Glutamatergic neuron (in vitro differentiated cells): Measurements from ENCODE around the gene NRTN. TPM values are rescaled to one million over a fixed set of nuclear protein-coding genes. Genes with fewer than 3 reads are reported as not detected.

Experiments
- DNase-seq: peaks from one replicate; pipeline ENCODE4 v3.0.0; 2022
- H3K27ac Mint-ChIP-seq: one replicate; pipeline ENCODE4 v1.8.0; 2020; ENCODE audit warnings: mild to moderate bottlenecking, mixed read lengths, inconsistent platforms; ENCODE audit not compliant: unreplicated experiment
- H3K27me3 Mint-ChIP-seq: one replicate; pipeline ENCODE4 v1.8.0; 2020; ENCODE audit warnings: mild to moderate bottlenecking, moderate library complexity, mixed read lengths, inconsistent platforms; ENCODE audit not compliant: unreplicated experiment
- H3K36me3 Mint-ChIP-seq: one replicate; pipeline ENCODE4 v1.8.0; 2020; ENCODE audit warnings: mild to moderate bottlenecking, mixed read lengths, inconsistent platforms; ENCODE audit not compliant: unreplicated experiment
- H3K4me1 Mint-ChIP-seq: one replicate; pipeline ENCODE4 v1.8.0; 2020; ENCODE audit warnings: mild to moderate bottlenecking, low read depth, mixed read lengths, inconsistent platforms; ENCODE audit not compliant: unreplicated experiment
- H3K4me3 Mint-ChIP-seq: one replicate; pipeline ENCODE4 v1.8.0; 2020; ENCODE audit warnings: mild to moderate bottlenecking, mixed read lengths, inconsistent platforms; ENCODE audit not compliant: unreplicated experiment
- H3K9me3 Mint-ChIP-seq: one replicate; pipeline ENCODE4 v1.8.0; 2020; ENCODE audit warnings: mild to moderate bottlenecking, moderate library complexity, mixed read lengths, inconsistent platforms; ENCODE audit not compliant: unreplicated experiment
- total RNA-seq: library from RNA; stranded (reverse); fragmentation: NEBNext Ultra II Directional; extraction: Animal tissue kit (Norgen Biotek cat#: 25700); gene quantifications from one replicate; pipeline ENCODE4 v1.2.1, GENCODE V29; 2021; ENCODE audit not compliant: unreplicated experiment
- TF ChIP-seq, protein P1 (sequence below): fragments of 200-600 bp; sonication (generic); IDR thresholded peaks from one replicate; pipeline ENCODE4 v1.5.0; 2021; ENCODE audit not compliant: partially characterized antibody, unreplicated experiment

NRTN gene
- total RNA-seq, 1 donor from 2014 or later = 1.2 TPM

- no peak overlapping the region for H3K4me3 Mint-ChIP-seq
- no peak for DNase-seq
- no peaks in the 10 kb centered on the region for H3K36me3 Mint-ChIP-seq
- peaks cover 5% of the 10 kb centered on the region for H3K27me3 Mint-ChIP-seq
- peaks cover 6% of the 10 kb centered on the region for H3K9me3 Mint-ChIP-seq
- no peak overlapping the region for H3K27ac Mint-ChIP-seq
- TF ChIP-seq, protein P1, sequence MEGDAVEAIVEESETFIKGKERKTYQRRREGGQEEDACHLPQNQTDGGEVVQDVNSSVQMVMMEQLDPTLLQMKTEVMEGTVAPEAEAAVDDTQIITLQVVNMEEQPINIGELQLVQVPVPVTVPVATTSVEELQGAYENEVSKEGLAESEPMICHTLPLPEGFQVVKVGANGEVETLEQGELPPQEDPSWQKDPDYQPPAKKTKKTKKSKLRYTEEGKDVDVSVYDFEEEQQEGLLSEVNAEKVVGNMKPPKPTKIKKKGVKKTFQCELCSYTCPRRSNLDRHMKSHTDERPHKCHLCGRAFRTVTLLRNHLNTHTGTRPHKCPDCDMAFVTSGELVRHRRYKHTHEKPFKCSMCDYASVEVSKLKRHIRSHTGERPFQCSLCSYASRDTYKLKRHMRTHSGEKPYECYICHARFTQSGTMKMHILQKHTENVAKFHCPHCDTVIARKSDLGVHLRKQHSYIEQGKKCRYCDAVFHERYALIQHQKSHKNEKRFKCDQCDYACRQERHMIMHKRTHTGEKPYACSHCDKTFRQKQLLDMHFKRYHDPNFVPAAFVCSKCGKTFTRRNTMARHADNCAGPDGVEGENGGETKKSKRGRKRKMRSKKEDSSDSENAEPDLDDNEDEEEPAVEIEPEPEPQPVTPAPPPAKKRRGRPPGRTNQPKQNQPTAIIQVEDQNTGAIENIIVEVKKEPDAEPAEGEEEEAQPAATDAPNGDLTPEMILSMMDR = no peak
- H3K4me1 Mint-ChIP-seq = no peaks in the 10 kb centered on the region
Observed at GRCh38 chr19:5820785-5821184, 15.9 kb downstream of the NRTN start.

GRCh38 chr19:5821521-5822180 is 16.8 kb downstream of the NRTN start:
- H3K27ac Mint-ChIP-seq = no peak overlapping the region
- H3K36me3 Mint-ChIP-seq = no peaks in the 10 kb centered on the region
- H3K27me3 Mint-ChIP-seq = peaks cover 5% of the 10 kb centered on the region
- no peaks in the 10 kb centered on the region for H3K4me1 Mint-ChIP-seq
- no peak for DNase-seq
- TF ChIP-seq, protein P1 = no peak
- H3K9me3 Mint-ChIP-seq = peaks cover 6% of the 10 kb centered on the region
- no peak overlapping the region for H3K4me3 Mint-ChIP-seq

GRCh38 chr19:5822181-5822844 is 17.4 kb downstream of the NRTN start:
- no peaks in the 10 kb centered on the region for H3K4me1 Mint-ChIP-seq
- H3K36me3 Mint-ChIP-seq = no peaks in the 10 kb centered on the region
- no peak for DNase-seq
- TF ChIP-seq, protein P1 = no peak
- H3K4me3 Mint-ChIP-seq = no peak overlapping the region
- H3K27ac Mint-ChIP-seq = no peak overlapping the region
- H3K27me3 Mint-ChIP-seq = peaks cover 4% of the 10 kb centered on the region
- H3K9me3 Mint-ChIP-seq = peaks cover 9% of the 10 kb centered on the region

DNA sequence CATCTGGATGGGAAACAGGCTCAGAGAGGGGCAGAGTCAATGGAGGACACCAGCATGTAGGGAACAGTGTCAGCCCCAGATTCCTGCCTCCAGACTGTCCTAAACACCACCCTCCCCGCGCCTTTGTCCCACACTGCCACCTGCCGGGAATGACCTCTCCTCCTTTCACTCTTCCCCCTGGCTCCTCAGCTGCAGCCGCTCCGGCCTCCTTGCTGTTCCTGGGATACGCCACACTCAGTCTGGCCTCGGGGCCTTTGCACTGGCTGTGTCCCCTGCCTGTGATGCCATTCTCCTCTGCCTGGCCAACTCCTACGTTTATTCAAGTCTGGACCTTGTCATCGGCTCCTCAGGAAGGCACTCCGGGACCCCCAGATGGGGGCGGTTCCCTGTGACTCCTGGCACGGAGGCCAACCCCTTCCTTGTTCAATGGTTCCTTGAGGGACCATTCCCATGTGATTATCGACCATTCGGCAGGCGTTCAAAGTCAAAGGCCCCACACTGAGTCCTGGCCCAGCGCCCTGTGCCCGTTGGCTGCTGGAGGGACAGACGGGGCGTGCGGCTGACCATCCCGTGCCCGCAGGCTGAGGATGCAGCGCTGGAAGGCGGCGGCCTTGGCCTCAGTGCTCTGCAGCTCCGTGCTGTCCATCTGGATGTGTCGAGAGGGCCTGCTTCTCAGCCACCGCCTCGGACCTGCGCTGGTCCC is 18.9 kb downstream of the NRTN start:
- no peak overlapping the region for H3K4me3 Mint-ChIP-seq
- TF ChIP-seq, protein P1 = no peak
- peaks cover 14% of the 10 kb centered on the region for H3K9me3 Mint-ChIP-seq
- no peaks in the 10 kb centered on the region for H3K4me1 Mint-ChIP-seq
- H3K27me3 Mint-ChIP-seq = peaks cover 10% of the 10 kb centered on the region
- H3K36me3 Mint-ChIP-seq = no peaks in the 10 kb centered on the region
- no peak for DNase-seq
- H3K27ac Mint-ChIP-seq = no peak overlapping the region

DNA sequence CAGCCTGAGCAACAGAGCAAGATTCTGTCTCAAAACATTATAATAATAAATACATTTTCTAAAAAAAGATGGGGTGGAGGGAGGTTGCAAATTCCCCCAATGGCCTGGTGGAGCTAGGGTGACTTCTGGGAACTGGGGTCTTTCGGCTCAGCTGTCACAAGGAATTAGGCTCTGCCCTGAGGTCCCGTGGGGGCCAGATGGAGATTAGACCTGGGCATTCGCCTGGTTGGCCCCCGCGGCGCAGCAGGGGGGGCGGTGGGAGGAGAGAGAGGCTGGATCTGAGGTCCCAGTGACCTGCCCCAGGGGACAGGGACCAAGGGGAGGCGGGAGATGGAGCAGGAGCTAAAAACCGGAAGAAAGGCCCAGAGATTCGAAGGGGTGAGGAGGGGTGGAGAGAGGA is 19.9 kb downstream of the NRTN start:
- peaks cover 14% of the 10 kb centered on the region for H3K9me3 Mint-ChIP-seq
- H3K4me3 Mint-ChIP-seq = no peak overlapping the region
- no peak overlapping the region for H3K27ac Mint-ChIP-seq
- peaks cover 10% of the 10 kb centered on the region for H3K27me3 Mint-ChIP-seq
- no peaks in the 10 kb centered on the region for H3K36me3 Mint-ChIP-seq
- peak; percentile 47 for DNase-seq
- H3K4me1 Mint-ChIP-seq = no peaks in the 10 kb centered on the region
- TF ChIP-seq, protein P1 = no peak
